H7 (cell line): ENCODE data around the gene MOSMO. TPM values are rescaled to one million over a fixed set of nuclear protein-coding genes. Genes with fewer than 3 reads are reported as not detected.
"Not testable (repeated sequence)": the region's sequence is repeated elsewhere in the genome, so short reads cannot be mapped to it uniquely, and the experiment has no call there.

ENCODE experiments used
- DNase-seq: peaks from one replicate; pipeline ENCODE4 v3.0.0; 2012
- H3K27me3 ChIP-seq: 2 replicates; pipeline ENCODE4 v1.6.0; 2011; ENCODE audit warnings: mild to moderate bottlenecking, low read length; ENCODE audit not compliant: control insufficient read depth, insufficient read depth
- H3K36me3 ChIP-seq: replicated peaks from 2 replicates; pipeline ENCODE4 v1.5.1; 2011; ENCODE audit warnings: low read length; ENCODE audit not compliant: control insufficient read depth, insufficient read depth
- H3K4me3 ChIP-seq: 2 replicates; pipeline ENCODE4 v1.5.1; 2011; ENCODE audit warnings: low read depth, mild to moderate bottlenecking, control low read depth, low read length, moderate library complexity; ENCODE audit not compliant: insufficient read depth
- total RNA-seq: library from RNA; depleted of rRNA; stranded (reverse); fragments of >200 nt; shearing (Covaris generic); gene quantifications from 2 replicates; pipeline ENCODE4 v1.2.3, GENCODE V29; 2014

The MOSMO gene
- total RNA-seq, 1 experiment from 2014 or later, result 7.2 TPM

DNA sequence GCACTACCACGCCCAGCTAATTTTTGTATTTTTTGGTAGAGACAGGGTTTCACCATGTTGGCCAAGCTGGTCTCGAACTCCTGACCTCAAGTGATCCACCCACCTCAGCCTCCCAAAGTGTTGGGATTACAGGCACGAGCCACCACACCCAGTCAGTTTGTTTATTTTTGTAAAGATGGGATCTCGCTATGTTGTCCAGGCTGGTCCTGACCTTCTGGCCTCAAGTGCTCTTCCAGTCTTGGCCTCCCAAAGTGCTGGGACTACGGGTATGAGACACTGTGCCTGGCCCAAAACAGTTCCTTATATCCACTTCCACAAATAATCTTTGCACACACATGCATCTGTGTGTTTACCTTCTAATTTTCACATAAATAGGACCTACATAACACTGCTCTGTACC, 103.7 kb downstream of the MOSMO start:
- H3K27me3 ChIP-seq, H3K36me3 ChIP-seq, DNase-seq, H3K4me3 ChIP-seq: not testable (repeated sequence)

GRCh38 chr16:22116095-22116700, 108.3 kb downstream of the MOSMO start:
- DNase-seq, result no peak
- Histone ChIP-seq H3K27me3 (no peaks in the 10 kb centered on the region), H3K4me3 (no peak overlapping the region), H3K36me3 (no peaks in the 10 kb centered on the region)

DNA sequence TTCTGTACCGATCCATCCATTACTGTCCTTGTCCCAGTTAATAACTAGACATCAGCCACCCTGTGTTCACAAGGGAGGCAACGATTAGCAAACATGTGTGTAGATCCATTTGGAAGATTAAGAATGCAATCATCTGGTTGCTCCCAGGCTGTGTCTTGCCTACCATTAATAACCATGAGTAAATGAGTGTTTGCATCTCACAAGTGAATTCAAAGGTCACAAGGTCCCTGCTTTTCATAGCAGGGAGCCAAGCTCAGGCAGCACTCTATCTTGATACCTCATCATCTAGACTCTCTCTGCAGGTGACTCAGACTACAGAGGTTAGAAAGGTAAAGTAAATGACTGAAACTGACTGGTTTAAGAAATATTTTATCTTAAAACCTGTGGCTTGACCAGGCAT, 109.7 kb downstream of the MOSMO start:
- no peak for DNase-seq
- no peaks in the 10 kb centered on the region for H3K36me3 ChIP-seq
- no peaks in the 10 kb centered on the region for H3K27me3 ChIP-seq
- H3K4me3 ChIP-seq, result no peak overlapping the region

- Histone ChIP-seq H3K4me3 (no peak overlapping the region), H3K36me3 (no peaks in the 10 kb centered on the region), H3K27me3 (no peaks in the 10 kb centered on the region)
- peak; percentile 58 for DNase-seq
Measured at GRCh38 chr16:22120440-22120839, 112.5 kb downstream of the MOSMO start.

DNA sequence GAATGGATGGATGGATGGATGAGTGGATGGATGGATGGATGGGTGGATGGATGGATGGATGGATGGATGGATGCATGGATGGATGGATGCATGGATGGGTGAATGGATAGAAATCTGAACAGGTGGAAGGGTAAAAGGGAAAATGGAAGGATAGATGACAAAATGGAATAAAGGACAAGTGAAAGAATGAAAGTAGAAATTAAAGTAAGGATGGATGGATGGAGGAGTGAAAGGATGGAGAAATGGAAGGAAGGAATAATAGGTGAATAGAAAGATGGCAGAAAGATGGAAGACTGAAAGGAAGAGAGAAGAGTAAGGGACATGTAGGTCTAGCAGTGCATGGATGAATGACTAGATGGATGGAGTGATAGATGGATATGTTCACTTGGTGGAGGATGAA, 114.3 kb downstream of the MOSMO start:
- no peak for DNase-seq
- H3K4me3 ChIP-seq, result no peak overlapping the region
- H3K36me3 ChIP-seq, result no peaks in the 10 kb centered on the region
- H3K27me3 ChIP-seq, result no peaks in the 10 kb centered on the region

DNA sequence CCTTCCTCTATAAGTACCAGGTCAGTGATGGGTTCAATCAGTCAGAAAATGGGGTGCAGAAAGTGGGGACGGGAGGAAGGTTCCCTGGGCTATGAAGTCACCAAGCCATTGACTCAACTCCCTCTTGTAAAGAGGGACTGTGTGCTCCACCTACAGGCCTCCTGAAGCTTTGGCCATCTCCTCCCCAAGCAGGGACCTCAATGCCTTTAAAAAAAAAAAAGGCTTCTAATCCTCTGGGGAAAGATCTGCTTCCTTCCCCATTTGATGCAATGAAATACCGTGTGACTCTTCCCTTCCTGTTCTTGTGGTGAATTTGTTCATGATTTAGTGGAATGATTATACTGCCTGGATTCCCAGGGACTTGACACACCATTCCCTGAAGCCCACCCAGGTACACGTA, 115.2 kb downstream of the MOSMO start:
- Histone ChIP-seq H3K36me3 (no peaks in the 10 kb centered on the region), H3K27me3 (no peaks in the 10 kb centered on the region)
- peak; percentile 66 for DNase-seq

GRCh38 chr16:22123759-22124490, 116.0 kb downstream of the MOSMO start:
- H3K27me3 ChIP-seq, result no peaks in the 10 kb centered on the region
- no peak overlapping the region for H3K4me3 ChIP-seq
- peak; percentile 71 for DNase-seq
- no peaks in the 10 kb centered on the region for H3K36me3 ChIP-seq

More for the DNA sequence above, 115.2 kb downstream of the MOSMO start:
- no peak overlapping the region for H3K4me3 ChIP-seq

DNA sequence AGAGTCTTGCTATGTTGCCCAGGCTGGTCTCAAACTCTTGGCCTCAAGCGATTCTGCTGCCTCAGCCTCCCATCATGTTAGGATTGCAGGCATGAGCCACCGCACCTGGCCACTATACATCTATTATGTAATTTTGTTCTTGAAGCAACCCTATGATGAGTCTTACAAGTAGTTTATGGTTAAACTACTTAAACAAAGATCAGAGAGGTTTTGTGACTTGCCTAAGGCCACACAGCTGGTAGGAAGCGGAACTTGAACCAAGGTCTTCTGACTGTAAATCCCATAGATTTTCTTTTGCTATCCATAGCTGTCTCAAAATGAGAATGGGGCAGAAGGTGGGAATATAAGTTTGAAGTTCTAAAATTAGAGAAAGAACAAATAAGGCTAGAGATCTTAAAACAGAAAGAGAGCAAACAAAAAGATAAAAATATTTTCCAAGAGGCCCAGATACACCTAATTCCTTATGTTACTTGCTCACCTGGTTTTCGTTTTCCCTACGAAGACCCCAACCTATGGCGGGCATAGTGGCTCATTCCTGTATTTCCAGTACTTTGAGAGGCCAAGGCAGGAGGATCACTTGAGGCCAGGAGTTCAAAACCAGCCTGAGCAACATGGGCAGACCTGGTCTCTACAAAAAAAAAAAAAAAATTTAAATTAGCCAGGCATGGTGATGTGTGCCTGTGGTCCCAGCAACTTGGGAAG, 116.8 kb downstream of the MOSMO start:
- DNase-seq, result no peak
- Histone ChIP-seq H3K4me3 (no peak overlapping the region), H3K36me3 (no peaks in the 10 kb centered on the region), H3K27me3 (no peaks in the 10 kb centered on the region)

DNA sequence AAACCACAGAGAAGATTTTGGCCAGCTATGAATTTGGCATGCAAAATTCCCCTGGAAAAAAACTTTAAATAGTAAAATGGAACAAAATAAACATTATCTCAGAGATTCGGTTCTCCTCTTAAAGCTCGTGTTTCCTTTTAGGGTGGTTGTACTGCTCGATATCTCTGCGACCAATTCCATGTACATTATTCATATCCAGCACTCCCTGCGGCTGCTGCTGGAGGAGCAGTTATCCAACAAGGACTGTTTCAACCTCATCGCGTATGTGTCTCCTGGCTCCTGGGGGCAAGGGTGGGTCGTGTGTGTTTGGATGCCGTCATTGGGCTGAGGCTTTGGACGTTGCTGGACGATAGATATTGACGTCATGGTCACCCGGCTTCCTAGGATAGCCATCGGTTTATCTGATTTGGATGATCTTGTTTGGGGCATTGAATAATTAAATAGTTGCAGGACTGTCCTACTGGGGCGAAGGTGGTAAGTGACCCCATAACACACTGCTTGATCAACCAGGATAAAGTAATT, 118.2 kb downstream of the MOSMO start:
- DNase-seq, result no peak
- no peak overlapping the region for H3K4me3 ChIP-seq
- H3K27me3 ChIP-seq, result no peaks in the 10 kb centered on the region
- no peaks in the 10 kb centered on the region for H3K36me3 ChIP-seq

GRCh38 chr16:22128537-22128936, 120.6 kb downstream of the MOSMO start:
- not testable (repeated sequence) for DNase-seq, H3K4me3 ChIP-seq, H3K27me3 ChIP-seq, H3K36me3 ChIP-seq

GRCh38 chr16:22130528-22130927, 122.6 kb downstream of the MOSMO start:
- Histone ChIP-seq H3K36me3 (no peaks in the 10 kb centered on the region), H3K4me3 (no peak overlapping the region), H3K27me3 (no peaks in the 10 kb centered on the region)
- no peak for DNase-seq

GRCh38 chr16:22132801-22133200, 124.9 kb downstream of the MOSMO start:
- H3K4me3 ChIP-seq, result no peak overlapping the region

More at GRCh38 chr16:22132801-22133200, 124.9 kb downstream of the MOSMO start:
- DNase-seq, result no peak
- Histone ChIP-seq H3K36me3 (no peaks in the 10 kb centered on the region), H3K27me3 (no peaks in the 10 kb centered on the region)
